OCI-LY7 (cell line): ENCODE data around the gene DHRSX. TPM values are rescaled to one million over a fixed set of nuclear protein-coding genes. Genes with fewer than 3 reads are reported as not detected.
"Not testable (repeated sequence)": the region's sequence is repeated elsewhere in the genome, so short reads cannot be mapped to it uniquely, and the experiment has no call there.

Experiments
- BruUV-seq: library from RNA; stranded (reverse); fragments of 400-500 nt; replicated peaks from 2 replicates; lab custom pipeline; 2021; lab: Mats Ljungman, UMichigan
- CTCF ChIA-PET: fragments of 300-600 bp; sonication (Branson Sonifier 250); formaldehyde crosslinking; loops from one replicate; lab custom pipeline; 2022; ENCODE audit warnings: antibody characterized with exemption; ENCODE audit not compliant: unreplicated experiment; lab: Charles Lee
- POLR2A ChIA-PET: fragments of 300-600 bp; sonication (Branson Sonifier 250); formaldehyde crosslinking; loops from one replicate; lab custom pipeline; 2022; ENCODE audit warnings: antibody characterized with exemption; lab: Charles Lee
- DNase-seq: peaks from one replicate; pipeline ENCODE4 v3.0.0-alpha.2; 2015; ENCODE audit warnings: low spot score
- H2AFZ ChIP-seq: fragments of 200-600 bp; sonication (generic), shearing (Covaris generic); 2 replicates; pipeline ENCODE4 v1.6.1; 2014; ENCODE audit warnings: mild to moderate bottlenecking, antibody characterized with exemption, low read length, moderate library complexity
- H3K27ac ChIP-seq: fragments of 200-600 bp; sonication (generic); 2 replicates; pipeline ENCODE4 v1.5.1; 2014; ENCODE audit warnings: mixed run types, low read depth, mild to moderate bottlenecking, moderate library complexity, low read length, inconsistent platforms; ENCODE audit not compliant: poor library complexity, severe bottlenecking
- H3K36me3 ChIP-seq: fragments of 200-600 bp; sonication (generic); 2 replicates; pipeline ENCODE4 v1.6.1; 2014; ENCODE audit warnings: mild to moderate bottlenecking, antibody characterized with exemption, low read length, moderate library complexity, mixed read lengths; ENCODE audit not compliant: insufficient read depth
- H3K4me1 ChIP-seq: fragments of 200-600 bp; sonication (generic); 2 replicates; pipeline ENCODE4 v1.5.1; 2014; ENCODE audit warnings: mild to moderate bottlenecking, low read length; ENCODE audit not compliant: insufficient read depth, poor library complexity, severe bottlenecking
- H3K4me2 ChIP-seq: fragments of 200-600 bp; sonication (generic); 2 replicates; pipeline ENCODE4 v1.6.1; 2014; ENCODE audit warnings: mild to moderate bottlenecking, low read length
- H3K4me3 ChIP-seq: fragments of 200-600 bp; sonication (generic); 2 replicates; pipeline ENCODE4 v1.5.1; 2014; ENCODE audit warnings: mild to moderate bottlenecking, low read depth, low read length; ENCODE audit not compliant: poor library complexity, severe bottlenecking
- H3K79me2 ChIP-seq: fragments of 200-600 bp; sonication (generic); 2 replicates; pipeline ENCODE4 v1.6.1; 2016; ENCODE audit warnings: low read depth, mild to moderate bottlenecking, low read length, moderate library complexity, mixed read lengths; ENCODE audit not compliant: insufficient read depth
- H3K9me2 ChIP-seq: fragments of 200-600 bp; sonication (generic); 2 replicates; pipeline ENCODE4 v1.6.1; 2016; ENCODE audit warnings: mild to moderate bottlenecking, low read length, mixed read lengths; ENCODE audit not compliant: insufficient read depth
- H3K9me3 ChIP-seq: fragments of 200-600 bp; sonication (generic); 2 replicates; pipeline ENCODE4 v1.6.1; 2014; ENCODE audit warnings: mild to moderate bottlenecking, mixed run types, low read length, mixed read lengths
- H4K20me1 ChIP-seq: fragments of 200-600 bp; sonication (generic); 2 replicates; pipeline ENCODE4 v1.6.1; 2014; ENCODE audit warnings: mild to moderate bottlenecking, antibody characterized with exemption, low read length, moderate library complexity, mixed read lengths; ENCODE audit not compliant: insufficient read depth
- EZH2phosphoT487 ChIP-seq: fragments of 200-600 bp; sonication (generic); IDR thresholded peaks from 2 replicates; pipeline ENCODE4 v1.6.1; 2018; ENCODE audit warnings: low read depth, borderline replicate concordance, mild to moderate bottlenecking, mixed run types, antibody characterized with exemption, low read length, moderate library complexity, mixed read lengths
- intact Hi-C: fragments of 100-400 bp; cut with micrococcal nuclease; formaldehyde crosslinking; loops from one replicate; pipeline ENCODE4 v1.10.0; 2022; ENCODE audit not compliant: unreplicated experiment
- total RNA-seq, 2 experiments: library from RNA; depleted of rRNA in 1 of 2; stranded (reverse); fragments of >200 nt in 1 of 2; shearing (Covaris generic) in 1 of 2; gene quantifications; 2 replicates each; pipeline ENCODE4 v1.2.3, GENCODE V29; 2014 to 2022
- TF ChIP-seq, protein P1 (sequence below): fragments of 200-600 bp; sonication (generic); conservative IDR thresholded peaks from 2 replicates; pipeline ENCODE4 v1.5.1; 2014; ENCODE audit warnings: mild to moderate bottlenecking, antibody characterized with exemption, low read length, moderate library complexity, mixed read lengths

DHRSX gene
- total RNA-seq, 2 experiments from 2014 or later: 25.2 to 30.9 TPM

DNA sequence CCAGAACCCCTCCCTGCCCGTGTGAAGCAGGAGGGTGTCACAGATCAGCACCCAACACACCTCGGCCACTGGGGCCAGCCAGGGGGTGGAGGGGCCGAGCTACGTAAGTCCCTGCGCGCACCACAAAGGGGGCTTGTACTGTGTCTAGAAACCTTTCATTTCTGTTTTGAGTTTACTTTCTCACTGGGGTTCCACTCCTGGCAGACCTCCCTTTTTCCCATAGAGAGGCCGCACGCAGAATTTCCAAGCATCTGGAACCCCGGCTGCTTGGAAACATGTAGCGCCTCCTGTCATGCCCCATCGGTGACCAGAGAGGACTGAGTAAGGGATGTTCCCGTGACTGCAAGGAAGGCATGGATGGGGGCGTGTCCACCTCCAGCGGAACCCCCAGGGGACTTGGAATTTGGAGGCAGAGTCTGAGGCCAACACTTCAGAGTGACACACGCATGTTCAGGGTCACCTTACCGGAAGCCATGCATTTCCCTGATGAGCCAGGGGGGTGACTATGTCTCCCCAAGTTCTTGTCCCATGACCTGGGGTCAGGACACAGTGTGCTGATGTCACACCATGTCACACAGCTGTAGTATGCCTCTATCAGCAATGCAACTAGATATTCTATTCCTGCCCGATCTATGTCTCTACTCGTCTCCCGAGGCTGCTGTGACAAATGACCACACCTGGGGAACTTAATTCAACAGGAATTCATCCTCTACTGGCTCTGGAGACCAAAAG, 105.3 kb downstream of the DHRSX start:
- H3K4me1 ChIP-seq: no peaks in the 10 kb centered on the region
- no TSS peak for BruUV-seq
- no peak overlapping the region for H3K4me3 ChIP-seq
- CTCF ChIA-PET: no interaction called here
- H3K9me3 ChIP-seq: peaks cover 10% of the 10 kb centered on the region
- H3K9me2 ChIP-seq: no peaks in the 10 kb centered on the region
- no peak overlapping the region for H3K27ac ChIP-seq
- H3K79me2 ChIP-seq: no peaks in the 10 kb centered on the region
- H2AFZ ChIP-seq: no peak overlapping the region
- no peak overlapping the region for H3K4me2 ChIP-seq
- POLR2A ChIA-PET: no interaction called here
- H3K36me3 ChIP-seq: peaks cover 15% of the 10 kb centered on the region
- H4K20me1 ChIP-seq: no peaks in the 10 kb centered on the region
- intact Hi-C loops: no loop called here
- no peak for DNase-seq
- no peak for TF ChIP-seq EZH2phosphoT487
- TF ChIP-seq, protein P1, sequence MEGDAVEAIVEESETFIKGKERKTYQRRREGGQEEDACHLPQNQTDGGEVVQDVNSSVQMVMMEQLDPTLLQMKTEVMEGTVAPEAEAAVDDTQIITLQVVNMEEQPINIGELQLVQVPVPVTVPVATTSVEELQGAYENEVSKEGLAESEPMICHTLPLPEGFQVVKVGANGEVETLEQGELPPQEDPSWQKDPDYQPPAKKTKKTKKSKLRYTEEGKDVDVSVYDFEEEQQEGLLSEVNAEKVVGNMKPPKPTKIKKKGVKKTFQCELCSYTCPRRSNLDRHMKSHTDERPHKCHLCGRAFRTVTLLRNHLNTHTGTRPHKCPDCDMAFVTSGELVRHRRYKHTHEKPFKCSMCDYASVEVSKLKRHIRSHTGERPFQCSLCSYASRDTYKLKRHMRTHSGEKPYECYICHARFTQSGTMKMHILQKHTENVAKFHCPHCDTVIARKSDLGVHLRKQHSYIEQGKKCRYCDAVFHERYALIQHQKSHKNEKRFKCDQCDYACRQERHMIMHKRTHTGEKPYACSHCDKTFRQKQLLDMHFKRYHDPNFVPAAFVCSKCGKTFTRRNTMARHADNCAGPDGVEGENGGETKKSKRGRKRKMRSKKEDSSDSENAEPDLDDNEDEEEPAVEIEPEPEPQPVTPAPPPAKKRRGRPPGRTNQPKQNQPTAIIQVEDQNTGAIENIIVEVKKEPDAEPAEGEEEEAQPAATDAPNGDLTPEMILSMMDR: no peak

DNA sequence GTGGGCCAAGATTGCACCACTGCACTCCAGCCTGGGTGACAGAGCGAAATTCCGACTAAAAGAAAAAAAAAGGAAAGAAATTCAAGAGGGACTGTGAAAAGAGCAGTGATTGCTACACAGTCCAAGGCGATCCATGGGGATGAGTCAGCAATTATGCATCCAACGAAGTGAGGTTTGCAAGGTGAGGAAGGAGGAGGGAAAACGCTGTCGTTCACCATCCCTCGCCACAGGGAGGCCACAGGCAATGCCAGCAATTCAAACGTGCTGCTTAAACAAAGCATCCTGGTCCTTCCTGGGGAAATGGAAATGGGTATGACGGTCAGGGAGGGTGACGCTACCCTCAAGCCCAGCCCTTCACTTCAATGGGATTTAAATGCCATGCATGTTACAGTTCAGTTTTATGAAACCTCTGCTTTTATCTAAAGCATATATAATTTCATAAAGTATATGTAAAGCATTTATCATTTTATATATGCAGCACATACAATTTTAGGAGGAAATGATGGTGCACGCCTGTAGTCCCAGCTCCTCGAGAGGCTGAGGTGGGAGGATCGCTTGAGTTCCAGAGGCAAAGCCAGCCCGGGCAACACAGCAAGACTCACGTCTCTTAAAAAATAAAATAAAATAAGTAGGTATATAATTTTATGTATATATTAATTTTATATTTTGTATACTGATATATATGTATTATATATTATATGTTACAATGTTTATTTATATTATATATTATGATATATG, 108.7 kb downstream of the DHRSX start:
- Histone ChIP-seq H3K9me3 (peaks cover 10% of the 10 kb centered on the region), H3K4me2 (no peak overlapping the region), H3K9me2 (no peaks in the 10 kb centered on the region), H3K79me2 (no peaks in the 10 kb centered on the region), H3K4me3 (no peak overlapping the region), H3K4me1 (no peaks in the 10 kb centered on the region), H4K20me1 (no peaks in the 10 kb centered on the region), H3K27ac (no peak overlapping the region), H2AFZ (no peak overlapping the region), H3K36me3 (peaks cover 15% of the 10 kb centered on the region)
- ChIA-PET CTCF (no interaction called here), POLR2A (no interaction called here)
- no TSS peak for BruUV-seq
- no peak for DNase-seq
- TF ChIP-seq, protein P1: no peak
- TF ChIP-seq EZH2phosphoT487: no peak
- intact Hi-C loops: no loop called here

DNA sequence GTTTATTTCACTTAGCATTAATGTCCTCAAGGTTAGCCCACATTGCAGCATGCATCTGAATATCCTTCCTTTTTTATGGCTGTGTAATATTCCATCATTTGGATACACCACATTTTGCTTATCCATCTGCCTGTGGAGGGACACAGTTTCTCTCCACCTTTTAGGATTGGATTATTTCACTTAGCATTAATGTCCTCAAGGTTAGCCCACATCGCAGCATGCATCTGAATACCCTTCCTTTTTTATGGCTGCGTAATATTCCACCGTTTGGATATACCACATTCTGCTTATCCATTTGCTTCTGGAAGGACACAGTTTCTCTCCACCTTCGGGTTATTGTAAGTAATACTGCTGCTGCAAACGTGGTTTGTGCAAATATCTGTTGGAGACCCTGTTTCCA, 110.0 kb downstream of the DHRSX start:
- BruUV-seq: TSS peak; percentile 47
- TF ChIP-seq, protein P1: no peak
- no peak for TF ChIP-seq EZH2phosphoT487

DNA sequence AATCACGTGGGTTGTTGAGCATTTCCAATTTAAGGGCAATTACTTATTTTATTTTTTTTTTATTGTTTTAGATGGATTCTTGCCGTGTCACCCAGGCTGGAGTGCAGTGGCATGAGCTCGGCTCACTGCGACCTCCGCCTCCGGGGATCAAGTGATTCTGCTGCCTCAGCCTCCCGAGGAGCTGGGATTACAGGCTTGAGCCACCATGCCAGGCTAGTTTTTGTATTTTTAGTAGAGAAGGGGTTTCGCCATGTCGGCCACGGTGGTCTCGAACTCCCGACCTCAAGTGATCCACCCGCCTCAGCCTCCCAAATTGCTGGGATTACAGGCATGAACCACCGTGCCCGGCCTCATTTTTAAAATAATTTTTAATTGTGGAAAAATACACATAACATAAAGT, 111.0 kb downstream of the DHRSX start:
- H3K27ac ChIP-seq, H4K20me1 ChIP-seq, BruUV-seq, H3K9me2 ChIP-seq, H3K4me2 ChIP-seq, intact Hi-C loops, DNase-seq, H3K79me2 ChIP-seq, H3K4me3 ChIP-seq, H3K9me3 ChIP-seq, POLR2A ChIA-PET, H2AFZ ChIP-seq, CTCF ChIA-PET, H3K4me1 ChIP-seq: not testable (repeated sequence)
- peaks cover 15% of the 10 kb centered on the region for H3K36me3 ChIP-seq

More for the DNA sequence above, 110.0 kb downstream of the DHRSX start:
- Histone ChIP-seq H3K9me2 (no peaks in the 10 kb centered on the region), H3K79me2 (no peaks in the 10 kb centered on the region), H3K4me3 (no peak overlapping the region), H3K9me3 (peaks cover 10% of the 10 kb centered on the region), H3K4me1 (no peaks in the 10 kb centered on the region), H3K36me3 (peaks cover 15% of the 10 kb centered on the region), H3K27ac (no peak overlapping the region), H3K4me2 (no peak overlapping the region), H2AFZ (no peak overlapping the region), H4K20me1 (no peaks in the 10 kb centered on the region)
- ChIA-PET POLR2A (no interaction called here), CTCF (no interaction called here)
- intact Hi-C loops: no loop called here
- no peak for DNase-seq
